Embryonic facial prominence (tissue), 1 donor: ENCODE data around the gene LRP2BP.
"Not testable (repeated sequence)": the region's sequence is repeated elsewhere in the genome, so short reads cannot be mapped to it uniquely, and the experiment has no call there.

Source experiments
- DNase-seq: peaks from one replicate; pipeline ENCODE4 v3.0.0-alpha.2; 2016; ENCODE audit errors: extremely low spot score

The LRP2BP gene

DNA sequence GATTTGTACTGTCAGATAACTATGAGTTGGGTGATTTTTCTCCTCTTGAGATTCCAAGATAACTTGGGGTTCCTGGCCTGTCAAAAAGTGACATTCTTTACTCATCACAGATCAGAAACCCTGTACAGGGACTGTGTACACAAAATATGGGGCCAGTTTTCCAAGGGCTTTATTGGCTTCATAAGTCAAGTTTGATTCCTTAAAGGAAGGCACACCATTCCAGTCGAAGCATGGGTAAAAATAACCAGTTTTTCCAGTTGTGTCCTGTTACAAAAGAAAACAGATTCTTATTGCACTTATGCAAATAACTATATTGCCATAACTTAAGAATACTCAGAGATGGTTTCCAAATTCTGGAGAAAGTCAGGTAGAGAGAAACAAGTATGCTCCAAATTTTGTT, 70.0 kb downstream of the LRP2BP start:
- DNase-seq, result not testable (repeated sequence)

DNA sequence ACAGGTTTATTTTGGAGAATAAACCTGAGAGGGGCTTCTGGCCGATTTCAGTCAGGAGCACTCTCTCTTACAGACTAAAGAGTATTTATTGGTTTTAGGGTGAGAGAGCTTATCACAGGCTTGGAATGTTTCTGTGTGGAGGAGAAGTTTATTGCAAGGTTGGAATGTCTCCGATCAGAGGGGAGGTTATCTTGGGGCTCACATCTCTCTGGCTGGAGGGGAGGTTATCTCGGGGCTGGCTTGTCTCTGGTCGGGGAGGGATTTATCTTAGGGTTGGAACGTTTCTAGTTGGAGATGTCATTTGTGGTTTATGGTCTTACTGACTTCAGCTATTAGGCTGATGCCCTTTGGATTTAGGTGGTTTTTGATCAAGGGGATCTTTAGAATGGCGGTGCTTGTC, 71.4 kb downstream of the LRP2BP start:
- DNase-seq, result not testable (repeated sequence)

DNA sequence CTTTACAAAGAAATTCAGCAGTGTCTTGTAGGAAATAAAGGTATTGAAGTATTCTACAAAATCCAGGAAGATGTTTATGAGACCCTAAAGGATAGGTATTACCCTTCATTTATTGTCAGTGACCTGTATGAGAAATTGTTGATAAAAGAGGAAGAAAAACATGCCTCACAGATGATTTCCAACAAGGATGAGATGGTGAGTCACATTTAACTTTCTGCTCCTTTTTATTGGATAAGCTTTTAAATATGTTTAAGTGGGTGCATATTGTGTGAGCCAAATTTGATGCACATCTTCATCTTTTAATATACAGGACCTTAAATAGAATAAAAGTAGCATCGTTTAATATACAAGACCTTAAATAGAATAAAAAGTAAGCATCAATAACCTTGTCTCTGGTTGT, 72.1 kb downstream of the LRP2BP start:
- DNase-seq, result no peak

DNA sequence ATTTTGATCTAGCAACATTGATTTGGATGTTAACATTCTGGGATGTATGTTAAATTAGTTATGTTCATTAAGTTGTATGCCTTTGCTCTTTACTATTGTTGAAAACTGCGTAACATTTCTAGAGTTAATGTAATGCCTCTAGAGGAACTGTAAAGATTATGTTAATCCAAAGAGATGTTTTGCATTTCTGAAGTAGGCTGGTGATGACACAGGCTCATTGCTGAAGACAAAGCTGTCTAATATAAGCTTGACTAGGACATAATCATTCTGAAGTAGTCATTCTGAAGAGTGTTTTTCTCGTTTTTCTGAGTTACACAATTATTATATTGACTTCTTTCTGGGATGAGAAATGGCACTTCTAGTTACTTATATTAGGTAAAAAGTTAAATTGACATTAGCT, 72.9 kb downstream of the LRP2BP start:
- no peak for DNase-seq

DNA sequence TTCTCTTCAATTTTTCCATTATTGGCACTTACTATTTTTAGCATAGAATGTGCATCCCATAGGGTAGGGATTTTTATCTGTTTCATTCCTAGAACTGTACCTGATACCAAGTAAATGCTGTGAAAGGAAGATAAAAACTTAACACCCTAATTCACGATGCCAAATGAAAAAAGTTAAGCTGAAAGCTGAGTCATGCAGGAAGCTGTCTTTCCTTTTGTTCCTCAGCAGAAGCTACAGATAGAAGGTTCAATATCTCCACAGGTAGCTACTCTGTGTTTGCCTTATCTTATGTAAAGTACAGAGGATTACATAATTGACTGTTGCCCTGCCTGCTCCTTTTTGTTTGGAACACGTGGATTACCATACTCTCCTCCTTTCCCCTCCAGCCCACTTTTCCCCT, 77.0 kb downstream of the LRP2BP start:
- no peak for DNase-seq

DNA sequence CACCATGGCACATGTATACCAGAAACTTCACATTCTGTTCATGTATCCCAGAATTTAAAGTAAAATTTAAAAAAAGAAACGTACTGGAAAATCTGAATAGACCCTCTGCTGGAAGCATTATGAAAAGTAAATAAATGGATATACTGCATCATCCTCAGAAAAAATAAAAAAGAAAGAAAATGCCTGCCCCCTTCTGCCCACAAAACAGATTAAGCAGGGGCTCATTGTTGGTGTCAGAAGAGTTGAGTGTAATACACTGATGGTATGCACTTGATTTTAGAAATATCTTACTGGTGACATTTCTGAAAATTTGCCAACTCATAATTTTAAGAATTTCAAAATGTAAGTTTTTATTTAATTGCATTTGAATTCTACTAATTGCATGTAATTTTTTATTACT, 77.8 kb downstream of the LRP2BP start:
- DNase-seq, result no peak

DNA sequence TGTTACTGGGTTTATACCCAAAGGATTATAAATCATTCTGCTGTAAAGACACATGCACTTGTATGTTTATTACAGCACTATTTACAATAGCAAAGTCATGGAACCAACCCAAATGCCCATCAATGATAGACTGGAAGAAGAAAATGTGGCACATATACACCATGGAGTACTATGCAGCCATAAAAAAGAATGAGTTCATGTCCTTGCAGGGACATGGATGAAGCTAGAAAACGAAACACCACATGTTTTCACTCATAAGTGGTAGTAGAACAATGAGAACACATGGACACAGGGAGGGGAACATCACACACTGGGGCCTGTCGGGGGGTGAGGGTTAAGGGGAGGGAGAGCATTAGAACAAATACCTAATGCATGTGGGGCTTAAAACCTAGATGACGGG, 78.3 kb downstream of the LRP2BP start:
- DNase-seq, result not testable (repeated sequence)
